ENCODE data around the gene CD300A. TPM values are rescaled to one million over a fixed set of nuclear protein-coding genes. Genes with fewer than 3 reads are reported as not detected.
"Not testable (repeated sequence)": the region's sequence is repeated elsewhere in the genome, so short reads cannot be mapped to it uniquely, and the experiment has no call there.

CD300A gene
- total RNA-seq, 1 experiment from 2014 or later, result not detected

- ChIA-PET POLR2A (ENCODE audit: unreplicated experiment) (interaction anchor here (0.6 kb wide), 1 partner anchor 140 kb away, joined by 6 read pairs; no protein-coding TSS in a partner anchor), CTCF (no interaction called here)
- no peaks in the 10 kb centered on the region for H3F3A ChIP-seq (ENCODE audit: low read length, unreplicated experiment)
- peaks cover 5% of the 10 kb centered on the region for H3K27me3 ChIP-seq (ENCODE audit: low read length)
- TF ChIP-seq EZH2 (IDR thresholded peaks at IDR 0.05; ENCODE audit: low read length, unreplicated experiment) (no peak), EZH2phosphoT487 (IDR thresholded peaks at IDR 0.05; ENCODE audit: borderline replicate concordance, low read length) (no peak), CTCF (conservative IDR thresholded peaks at IDR 0.05; ENCODE audit: low read depth, low read length) (no peak)
- H3K4me1 ChIP-seq (ENCODE audit: insufficient read depth, low read length), result no peaks in the 10 kb centered on the region
- H3K36me3 ChIP-seq (ENCODE audit: low read depth, low read length), result no peaks in the 10 kb centered on the region
- no peak overlapping the region for H2AFZ ChIP-seq (ENCODE audit: low read length)
- no peaks in the 10 kb centered on the region for H4K20me1 ChIP-seq (ENCODE audit: low read length)
- H3K79me2 ChIP-seq (ENCODE audit: low read length), result no peaks in the 10 kb centered on the region
- no peaks in the 10 kb centered on the region for H3K9me3 ChIP-seq (ENCODE audit: low read length)
- intact Hi-C loops (cut with micrococcal nuclease), result no loop called here
- no peak overlapping the region for H3K9ac ChIP-seq (ENCODE audit: low read length)
- no peak overlapping the region for H3K27ac ChIP-seq (ENCODE audit: low read length)
- ATAC-seq, result no peak
- no TSS peak for BruUV-seq (replicated peaks)
- no peak for DNase-seq
- H3K4me3 ChIP-seq (ENCODE audit: low read length), result no peak overlapping the region
- H3K9me2 ChIP-seq (replicated peaks; ENCODE audit: low read length), result no peaks in the 10 kb centered on the region
- no peak overlapping the region for H3K4me2 ChIP-seq (ENCODE audit: low read length)
Measured at GRCh38 chr17:74497471-74497870, 31.0 kb downstream of the CD300A start.

- H3K9me3 ChIP-seq (ENCODE audit: low read length), result no peaks in the 10 kb centered on the region
- H2AFZ ChIP-seq (ENCODE audit: low read length), result no peak overlapping the region
- ChIA-PET CTCF (interaction anchor here (0.5 kb wide), 1 partner anchor 195 kb away, joined by 16 read pairs; no protein-coding TSS in a partner anchor), POLR2A (ENCODE audit: unreplicated experiment) (no interaction called here)
- no peaks in the 10 kb centered on the region for H3K9me2 ChIP-seq (replicated peaks; ENCODE audit: low read length)
- no peak overlapping the region for H3K27ac ChIP-seq (ENCODE audit: low read length)
- no peak overlapping the region for H3K9ac ChIP-seq (ENCODE audit: low read length)
- no peaks in the 10 kb centered on the region for H3K4me1 ChIP-seq (ENCODE audit: insufficient read depth, low read length)
- H3K4me3 ChIP-seq (ENCODE audit: low read length), result no peak overlapping the region
- intact Hi-C loops (cut with micrococcal nuclease), result no loop called here
- peaks cover 24% of the 10 kb centered on the region for H3K27me3 ChIP-seq (ENCODE audit: low read length)
- no peaks in the 10 kb centered on the region for H3F3A ChIP-seq (ENCODE audit: low read length, unreplicated experiment)
- H4K20me1 ChIP-seq (ENCODE audit: low read length), result no peaks in the 10 kb centered on the region
- no peaks in the 10 kb centered on the region for H3K36me3 ChIP-seq (ENCODE audit: low read depth, low read length)
- no TSS peak for BruUV-seq (replicated peaks)
- no peak for DNase-seq
- TF ChIP-seq EZH2 (IDR thresholded peaks at IDR 0.05; ENCODE audit: low read length, unreplicated experiment), result no peak
- no peak for TF ChIP-seq CTCF (conservative IDR thresholded peaks at IDR 0.05; ENCODE audit: low read depth, low read length)
- TF ChIP-seq EZH2phosphoT487 (IDR thresholded peaks at IDR 0.05; ENCODE audit: borderline replicate concordance, low read length), result no peak
- no peaks in the 10 kb centered on the region for H3K79me2 ChIP-seq (ENCODE audit: low read length)
- no peak overlapping the region for H3K4me2 ChIP-seq (ENCODE audit: low read length)
- no peak for ATAC-seq
Measured at GRCh38 chr17:74499992-74500391, 33.6 kb downstream of the CD300A start.

- H3K9me2 ChIP-seq (replicated peaks; ENCODE audit: low read length), result no peaks in the 10 kb centered on the region
- CTCF ChIA-PET, result no interaction called here
- H3K4me3 ChIP-seq (ENCODE audit: low read length), result no peak overlapping the region
- no peak overlapping the region for H2AFZ ChIP-seq (ENCODE audit: low read length)
- H3F3A ChIP-seq (ENCODE audit: low read length, unreplicated experiment), result no peaks in the 10 kb centered on the region
- no peak for ATAC-seq
- no peak overlapping the region for H3K27ac ChIP-seq (ENCODE audit: low read length)
- H3K79me2 ChIP-seq (ENCODE audit: low read length), result no peaks in the 10 kb centered on the region
- POLR2A ChIA-PET (ENCODE audit: unreplicated experiment), result interaction anchor here (0.6 kb wide), 1 partner anchor 22 kb away, joined by 3 read pairs; no protein-coding TSS in a partner anchor
- no peaks in the 10 kb centered on the region for H3K9me3 ChIP-seq (ENCODE audit: low read length)
- intact Hi-C loops (cut with micrococcal nuclease), result no loop called here
- H3K27me3 ChIP-seq (ENCODE audit: low read length), result peaks cover 34% of the 10 kb centered on the region
- DNase-seq, result no peak
- no TSS peak for BruUV-seq (replicated peaks)
- no peaks in the 10 kb centered on the region for H3K4me1 ChIP-seq (ENCODE audit: insufficient read depth, low read length)
- TF ChIP-seq EZH2 (IDR thresholded peaks at IDR 0.05; ENCODE audit: low read length, unreplicated experiment) (no peak), EZH2phosphoT487 (IDR thresholded peaks at IDR 0.05; ENCODE audit: borderline replicate concordance, low read length) (no peak), CTCF (conservative IDR thresholded peaks at IDR 0.05; ENCODE audit: low read depth, low read length) (no peak)
- no peak overlapping the region for H3K4me2 ChIP-seq (ENCODE audit: low read length)
- no peaks in the 10 kb centered on the region for H4K20me1 ChIP-seq (ENCODE audit: low read length)
- no peak overlapping the region for H3K9ac ChIP-seq (ENCODE audit: low read length)
- H3K36me3 ChIP-seq (ENCODE audit: low read depth, low read length), result no peaks in the 10 kb centered on the region
Measured at GRCh38 chr17:74502861-74503260, 36.4 kb downstream of the CD300A start.

GRCh38 chr17:74503949-74504348 lies 37.5 kb downstream of the CD300A start:
- H2AFZ ChIP-seq (ENCODE audit: low read length); H3K9me2 ChIP-seq (replicated peaks; ENCODE audit: low read length); H3K79me2 ChIP-seq (ENCODE audit: low read length); H3K4me2 ChIP-seq (ENCODE audit: low read length); H4K20me1 ChIP-seq (ENCODE audit: low read length); H3K27ac ChIP-seq (ENCODE audit: low read length); H3K4me3 ChIP-seq (ENCODE audit: low read length); BruUV-seq (replicated peaks); H3K36me3 ChIP-seq (ENCODE audit: low read depth, low read length); H3F3A ChIP-seq (ENCODE audit: low read length, unreplicated experiment); H3K9ac ChIP-seq (ENCODE audit: low read length); intact Hi-C loops (cut with micrococcal nuclease); ATAC-seq; H3K4me1 ChIP-seq (ENCODE audit: insufficient read depth, low read length); CTCF ChIA-PET; H3K9me3 ChIP-seq (ENCODE audit: low read length); DNase-seq; POLR2A ChIA-PET (ENCODE audit: unreplicated experiment): not testable (repeated sequence)
- peaks cover 34% of the 10 kb centered on the region for H3K27me3 ChIP-seq (ENCODE audit: low read length)
